Measurements from ENCODE around the gene UBE2C.

Gene UBE2C

DNA sequence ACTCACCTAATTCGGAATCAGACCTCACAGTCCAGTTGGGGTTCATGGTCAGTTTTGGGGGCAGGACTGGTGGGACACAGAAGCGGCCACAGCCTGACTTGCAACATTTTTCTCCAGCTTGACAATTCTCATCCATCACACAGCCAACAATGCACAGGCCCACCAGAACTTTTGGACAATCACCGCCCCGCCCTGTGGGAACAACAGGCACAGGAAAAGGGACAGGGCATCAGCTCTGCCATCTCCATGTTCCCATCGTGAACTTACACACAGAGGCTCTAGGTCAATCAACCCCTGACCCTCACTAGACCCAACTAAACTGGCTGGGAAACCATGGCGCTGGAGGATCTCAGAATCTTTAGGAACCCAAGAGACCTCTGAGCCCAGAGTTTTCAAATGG is 37.0 kb upstream of the UBE2C start:
- peak overlapping the region; percentile 23 for H2AFZ ChIP-seq (ENCODE audit: low read depth, low read length)
- no peak overlapping the region for H2BK120ac ChIP-seq (ENCODE audit: low read depth, low read length)
- H3K4me1 ChIP-seq (ENCODE audit: control insufficient read depth, insufficient read depth, low read depth, low read length), result peaks cover 11% of the 10 kb centered on the region
- H3K14ac ChIP-seq (ENCODE audit: low read length in 2 of 2), result no peak overlapping the region
- H3K23ac ChIP-seq (ENCODE audit: low read length in 2 of 2), result peak overlapping the region in 1 of 2 experiments; percentile 88
- no peaks in the 10 kb centered on the region for H3K9me3 ChIP-seq (ENCODE audit: control insufficient read depth, low read length)
- no peak overlapping the region for H3K4ac ChIP-seq (ENCODE audit: low read depth in 1 of 2, low read length in 2 of 2)
- H2BK15ac ChIP-seq (ENCODE audit: low read depth, poor library complexity, severe bottlenecking), result no peak overlapping the region
- H3K79me1 ChIP-seq (replicated peaks; ENCODE audit: low read length, poor library complexity, severe bottlenecking), result no peaks in the 10 kb centered on the region
- H2BK5ac ChIP-seq (ENCODE audit: low read depth, low read length, poor library complexity, severe bottlenecking), result no peak overlapping the region
- H3K18ac ChIP-seq (ENCODE audit: low read depth in 1 of 2, low read length in 2 of 2), result peak overlapping the region; percentile 37 to 66
- no peaks in the 10 kb centered on the region for H3K27me3 ChIP-seq (ENCODE audit: control insufficient read depth in 1 of 2, insufficient read depth in 1 of 2, low read length in 2 of 2)
- H3K9ac ChIP-seq (ENCODE audit: low read length), result no peak overlapping the region
- no peak overlapping the region for H2AK5ac ChIP-seq (ENCODE audit: low read length, severe bottlenecking)
- H2BK12ac ChIP-seq (ENCODE audit: low read length in 2 of 2), result peak overlapping the region; percentile 14 to 87
- H3K4me3 ChIP-seq (ENCODE audit: insufficient read depth in 1 of 2, low read depth in 1 of 2, low read length in 2 of 2), result no peak overlapping the region
- H3K36me3 ChIP-seq (ENCODE audit: control insufficient read depth in 1 of 2, insufficient read depth in 2 of 2, low read depth in 1 of 2, low read length in 2 of 2), result no peaks in the 10 kb centered on the region
- no peak overlapping the region for H3K27ac ChIP-seq (ENCODE audit: low read length, poor library complexity, severe bottlenecking)
- H4K8ac ChIP-seq (ENCODE audit: low read length), result no peak overlapping the region
- WGBS, result 97% methylated on average over 6 of the region's 6 CpGs
- no peak overlapping the region for H4K91ac ChIP-seq (ENCODE audit: low read length)
- H3K4me2 ChIP-seq (ENCODE audit: low read length, poor library complexity, severe bottlenecking), result no peak overlapping the region
- DNase-seq, result no peak

DNA sequence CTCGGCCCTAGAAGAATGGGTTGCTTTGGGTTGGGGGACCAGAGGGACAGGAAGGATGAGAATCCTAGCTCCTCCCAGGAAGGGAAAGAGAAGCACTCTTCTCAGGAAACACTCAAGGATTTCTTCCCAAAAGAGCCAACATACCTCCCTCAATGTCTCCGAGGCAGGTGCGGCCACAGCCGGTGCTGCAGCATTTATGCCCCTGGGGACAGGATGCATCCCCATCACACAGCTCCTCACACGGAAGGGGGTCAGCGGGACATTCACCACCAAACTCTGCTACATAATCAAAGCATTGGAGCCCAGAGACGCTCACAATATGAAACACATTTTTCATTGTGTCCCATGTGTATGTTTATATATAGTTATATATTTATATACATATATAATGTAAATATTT is 35.5 kb upstream of the UBE2C start:
- peaks cover 9% of the 10 kb centered on the region for H3K4me1 ChIP-seq (ENCODE audit: control insufficient read depth, insufficient read depth, low read depth, low read length)
- no peak overlapping the region for H3K4me2 ChIP-seq (ENCODE audit: low read length, poor library complexity, severe bottlenecking)
- H4K91ac ChIP-seq (ENCODE audit: low read length), result peak overlapping the region; percentile 77
- no peak overlapping the region for H2AFZ ChIP-seq (ENCODE audit: low read depth, low read length)
- no peak for DNase-seq
- H2BK120ac ChIP-seq (ENCODE audit: low read depth, low read length), result no peak overlapping the region
- H2BK12ac ChIP-seq (ENCODE audit: low read length in 2 of 2), result peak overlapping the region; percentile 29 to 47
- H3K79me1 ChIP-seq (replicated peaks; ENCODE audit: low read length, poor library complexity, severe bottlenecking), result no peaks in the 10 kb centered on the region
- WGBS, result 98% methylated on average over 5 of the region's 7 CpGs
- peak overlapping the region in 1 of 2 experiments; percentile 48 for H3K14ac ChIP-seq (ENCODE audit: low read length in 2 of 2)
- no peaks in the 10 kb centered on the region for H3K36me3 ChIP-seq (ENCODE audit: control insufficient read depth in 1 of 2, insufficient read depth in 2 of 2, low read depth in 1 of 2, low read length in 2 of 2)
- no peak overlapping the region for H3K9ac ChIP-seq (ENCODE audit: low read length)
- no peaks in the 10 kb centered on the region for H3K9me3 ChIP-seq (ENCODE audit: control insufficient read depth, low read length)
- H3K23ac ChIP-seq (ENCODE audit: low read length in 2 of 2), result no peak overlapping the region
- H2BK15ac ChIP-seq (ENCODE audit: low read depth, poor library complexity, severe bottlenecking), result peak overlapping the region; percentile 60
- peak overlapping the region; percentile 9 to 85 for H3K4ac ChIP-seq (ENCODE audit: low read depth in 1 of 2, low read length in 2 of 2)
- H3K18ac ChIP-seq (ENCODE audit: low read depth in 1 of 2, low read length in 2 of 2), result peak overlapping the region; percentile 46 to 77
- H2BK5ac ChIP-seq (ENCODE audit: low read depth, low read length, poor library complexity, severe bottlenecking), result no peak overlapping the region
- no peak overlapping the region for H4K8ac ChIP-seq (ENCODE audit: low read length)
- no peaks in the 10 kb centered on the region for H3K27me3 ChIP-seq (ENCODE audit: control insufficient read depth in 1 of 2, insufficient read depth in 1 of 2, low read length in 2 of 2)
- no peak overlapping the region for H3K4me3 ChIP-seq (ENCODE audit: insufficient read depth in 1 of 2, low read depth in 1 of 2, low read length in 2 of 2)
- H3K27ac ChIP-seq (ENCODE audit: low read length, poor library complexity, severe bottlenecking), result no peak overlapping the region
- no peak overlapping the region for H2AK5ac ChIP-seq (ENCODE audit: low read length, severe bottlenecking)

DNA sequence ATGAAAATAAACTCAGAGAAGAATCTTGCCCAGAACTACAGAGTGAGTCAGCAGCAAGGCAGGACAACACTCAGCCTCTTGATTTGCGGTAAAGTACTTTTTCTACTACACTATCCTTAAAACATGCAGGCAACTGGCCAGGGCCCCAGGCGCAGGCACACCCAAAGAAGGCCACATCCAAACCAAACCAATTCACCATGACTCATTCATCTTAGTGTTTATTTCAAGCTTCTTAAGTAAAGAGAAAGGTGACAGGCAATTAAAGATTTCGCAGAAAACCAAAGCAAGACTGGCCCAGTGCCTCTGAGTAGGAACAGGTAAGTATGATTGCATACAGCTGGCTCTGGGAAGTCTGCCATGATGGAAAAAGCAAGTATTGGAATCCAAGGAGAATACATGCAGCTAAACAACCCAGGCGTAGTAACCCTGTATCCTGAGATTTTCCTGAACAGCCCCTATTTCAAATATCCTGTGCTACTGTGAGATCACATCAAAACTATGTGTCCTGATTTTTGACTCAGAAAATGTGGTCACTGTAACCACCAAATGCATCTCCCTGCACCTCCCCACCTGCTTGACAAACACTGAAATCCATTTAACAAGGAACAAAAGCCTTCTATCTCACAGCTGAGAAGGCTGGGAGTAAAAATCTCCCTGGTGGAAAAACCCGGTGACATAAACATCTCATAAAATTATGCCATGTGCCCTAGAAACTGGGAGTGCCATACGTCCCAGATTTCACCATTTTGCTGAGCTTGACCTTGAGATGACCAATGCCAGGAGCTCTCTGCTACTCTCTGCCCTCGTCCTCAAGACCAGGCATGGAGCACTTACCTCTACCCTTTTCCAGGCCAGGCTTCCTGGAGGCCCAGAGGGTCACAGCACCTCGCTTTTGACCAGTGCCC is 33.2 kb upstream of the UBE2C start:
- 14% methylated on average over 7 of the region's 8 CpGs for WGBS

DNA sequence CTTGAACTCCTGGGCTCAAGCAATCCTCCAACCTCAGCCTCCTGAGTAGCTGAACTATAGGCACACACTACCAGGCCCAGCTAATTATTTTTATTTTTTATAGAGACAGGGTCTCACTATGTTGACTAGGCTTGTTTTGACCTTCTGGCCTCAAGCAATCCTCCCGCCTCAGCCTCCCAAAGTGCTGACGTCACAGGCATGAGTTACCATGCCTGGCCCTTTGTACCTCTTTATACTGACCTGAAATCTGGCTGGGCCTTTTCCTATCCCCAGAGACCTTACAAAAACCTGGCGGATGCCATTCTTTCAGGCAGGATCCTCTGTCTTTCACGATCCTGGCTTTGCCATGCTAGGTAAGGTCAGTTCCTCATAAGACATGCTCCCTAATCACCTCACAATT is 32.3 kb upstream of the UBE2C start:
- peak overlapping the region; percentile 29 for H2BK120ac ChIP-seq (ENCODE audit: low read depth, low read length)
- H3K23ac ChIP-seq (ENCODE audit: low read length in 2 of 2), result no peak overlapping the region
- H3K27ac ChIP-seq (ENCODE audit: low read length, poor library complexity, severe bottlenecking), result peak overlapping the region; percentile 98
- peak overlapping the region; percentile 59 to 95 for H2BK12ac ChIP-seq (ENCODE audit: low read length in 2 of 2)
- no peaks in the 10 kb centered on the region for H3K36me3 ChIP-seq (ENCODE audit: control insufficient read depth in 1 of 2, insufficient read depth in 2 of 2, low read depth in 1 of 2, low read length in 2 of 2)
- H3K4me1 ChIP-seq (ENCODE audit: control insufficient read depth, insufficient read depth, low read depth, low read length), result peaks cover 14% of the 10 kb centered on the region
- peak overlapping the region in 1 of 2 experiments; percentile 96 for H3K4ac ChIP-seq (ENCODE audit: low read depth in 1 of 2, low read length in 2 of 2)
- no peak overlapping the region for H3K4me2 ChIP-seq (ENCODE audit: low read length, poor library complexity, severe bottlenecking)
- H3K27me3 ChIP-seq (ENCODE audit: control insufficient read depth in 1 of 2, insufficient read depth in 1 of 2, low read length in 2 of 2), result no peaks in the 10 kb centered on the region
- H2BK5ac ChIP-seq (ENCODE audit: low read depth, low read length, poor library complexity, severe bottlenecking), result peak overlapping the region; percentile 93
- H2AK5ac ChIP-seq (ENCODE audit: low read length, severe bottlenecking), result peak overlapping the region; percentile 81
- peak overlapping the region; percentile 1 for H4K8ac ChIP-seq (ENCODE audit: low read length)
- no peak for DNase-seq
- peak overlapping the region; percentile 5 for H4K91ac ChIP-seq (ENCODE audit: low read length)
- peak overlapping the region; percentile 6 to 61 for H3K18ac ChIP-seq (ENCODE audit: low read depth in 1 of 2, low read length in 2 of 2)
- H3K9me3 ChIP-seq (ENCODE audit: control insufficient read depth, low read length), result no peaks in the 10 kb centered on the region
- WGBS, result 65% methylated on average over 4 of the region's 4 CpGs
- H3K14ac ChIP-seq (ENCODE audit: low read length in 2 of 2), result peak overlapping the region in 1 of 2 experiments; percentile 26
- no peaks in the 10 kb centered on the region for H3K79me1 ChIP-seq (replicated peaks; ENCODE audit: low read length, poor library complexity, severe bottlenecking)
- no peak overlapping the region for H2BK15ac ChIP-seq (ENCODE audit: low read depth, poor library complexity, severe bottlenecking)
- no peak overlapping the region for H2AFZ ChIP-seq (ENCODE audit: low read depth, low read length)
- H3K4me3 ChIP-seq (ENCODE audit: insufficient read depth in 1 of 2, low read depth in 1 of 2, low read length in 2 of 2), result peak overlapping the region in 1 of 2 experiments; percentile 19
- H3K9ac ChIP-seq (ENCODE audit: low read length), result peak overlapping the region; percentile 85

More for the DNA sequence above, 33.2 kb upstream of the UBE2C start:
- H3K27me3 ChIP-seq (ENCODE audit: control insufficient read depth in 1 of 2, insufficient read depth in 1 of 2, low read length in 2 of 2), result no peaks in the 10 kb centered on the region
- H4K91ac ChIP-seq (ENCODE audit: low read length), result peak overlapping the region; percentile 97
- no peak overlapping the region for H3K4me2 ChIP-seq (ENCODE audit: low read length, poor library complexity, severe bottlenecking)
- no peaks in the 10 kb centered on the region for H3K9me3 ChIP-seq (ENCODE audit: control insufficient read depth, low read length)
- peak; percentile 98 for DNase-seq
- H2AFZ ChIP-seq (ENCODE audit: low read depth, low read length), result no peak overlapping the region
- H3K14ac ChIP-seq (ENCODE audit: low read length in 2 of 2), result peak overlapping the region in 1 of 2 experiments; percentile 85
- peaks cover 14% of the 10 kb centered on the region for H3K4me1 ChIP-seq (ENCODE audit: control insufficient read depth, insufficient read depth, low read depth, low read length)
- H4K8ac ChIP-seq (ENCODE audit: low read length), result peak overlapping the region; percentile 85
- peak overlapping the region; percentile 85 for H3K9ac ChIP-seq (ENCODE audit: low read length)
- H2BK12ac ChIP-seq (ENCODE audit: low read length in 2 of 2), result peak overlapping the region; percentile 98 to 100
- peak overlapping the region in 1 of 2 experiments; percentile 61 for H3K4me3 ChIP-seq (ENCODE audit: insufficient read depth in 1 of 2, low read depth in 1 of 2, low read length in 2 of 2)
- no peak overlapping the region for H3K23ac ChIP-seq (ENCODE audit: low read length in 2 of 2)
- no peaks in the 10 kb centered on the region for H3K79me1 ChIP-seq (replicated peaks; ENCODE audit: low read length, poor library complexity, severe bottlenecking)
- no peak overlapping the region for H2BK15ac ChIP-seq (ENCODE audit: low read depth, poor library complexity, severe bottlenecking)
- peak overlapping the region; percentile 16 to 96 for H3K4ac ChIP-seq (ENCODE audit: low read depth in 1 of 2, low read length in 2 of 2)
- H2AK5ac ChIP-seq (ENCODE audit: low read length, severe bottlenecking), result peak overlapping the region; percentile 99
- peak overlapping the region; percentile 92 to 95 for H3K18ac ChIP-seq (ENCODE audit: low read depth in 1 of 2, low read length in 2 of 2)
- H3K27ac ChIP-seq (ENCODE audit: low read length, poor library complexity, severe bottlenecking), result peak overlapping the region; percentile 98
- no peaks in the 10 kb centered on the region for H3K36me3 ChIP-seq (ENCODE audit: control insufficient read depth in 1 of 2, insufficient read depth in 2 of 2, low read depth in 1 of 2, low read length in 2 of 2)
- peak overlapping the region; percentile 93 for H2BK5ac ChIP-seq (ENCODE audit: low read depth, low read length, poor library complexity, severe bottlenecking)
- peak overlapping the region; percentile 29 for H2BK120ac ChIP-seq (ENCODE audit: low read depth, low read length)

Data from mesenchymal stem cell (in vitro differentiated cells and primary cell).